22Rv1 (cell line): Measurements from ENCODE around the gene MFSD11.

Experiments
- ZFX ChIP-seq: fragments of 450-650 bp; IDR thresholded peaks from 2 replicates; pipeline ENCODE4 v1.6.1; 2017; ENCODE audit warnings: antibody characterized with exemption, borderline replicate concordance
- TF ChIP-seq, protein P1 (sequence below): fragments of 450-650 bp; IDR thresholded peaks from 2 replicates; pipeline ENCODE4 v1.5.1; 2017; ENCODE audit warnings: mild to moderate bottlenecking

- TF ChIP-seq, protein P1, sequence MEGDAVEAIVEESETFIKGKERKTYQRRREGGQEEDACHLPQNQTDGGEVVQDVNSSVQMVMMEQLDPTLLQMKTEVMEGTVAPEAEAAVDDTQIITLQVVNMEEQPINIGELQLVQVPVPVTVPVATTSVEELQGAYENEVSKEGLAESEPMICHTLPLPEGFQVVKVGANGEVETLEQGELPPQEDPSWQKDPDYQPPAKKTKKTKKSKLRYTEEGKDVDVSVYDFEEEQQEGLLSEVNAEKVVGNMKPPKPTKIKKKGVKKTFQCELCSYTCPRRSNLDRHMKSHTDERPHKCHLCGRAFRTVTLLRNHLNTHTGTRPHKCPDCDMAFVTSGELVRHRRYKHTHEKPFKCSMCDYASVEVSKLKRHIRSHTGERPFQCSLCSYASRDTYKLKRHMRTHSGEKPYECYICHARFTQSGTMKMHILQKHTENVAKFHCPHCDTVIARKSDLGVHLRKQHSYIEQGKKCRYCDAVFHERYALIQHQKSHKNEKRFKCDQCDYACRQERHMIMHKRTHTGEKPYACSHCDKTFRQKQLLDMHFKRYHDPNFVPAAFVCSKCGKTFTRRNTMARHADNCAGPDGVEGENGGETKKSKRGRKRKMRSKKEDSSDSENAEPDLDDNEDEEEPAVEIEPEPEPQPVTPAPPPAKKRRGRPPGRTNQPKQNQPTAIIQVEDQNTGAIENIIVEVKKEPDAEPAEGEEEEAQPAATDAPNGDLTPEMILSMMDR: no peak
- TF ChIP-seq ZFX: no peak
Measured at GRCh38 chr17:76720211-76720610, 17.7 kb upstream of the MFSD11 start.
